ENCODE data around the gene ETFA. TPM values are rescaled to one million over a fixed set of nuclear protein-coding genes. Genes with fewer than 3 reads are reported as not detected.

ETFA gene
- total and polyA plus RNA-seq, 12 donors = 103 to 541 (median 442) TPM

DNA sequence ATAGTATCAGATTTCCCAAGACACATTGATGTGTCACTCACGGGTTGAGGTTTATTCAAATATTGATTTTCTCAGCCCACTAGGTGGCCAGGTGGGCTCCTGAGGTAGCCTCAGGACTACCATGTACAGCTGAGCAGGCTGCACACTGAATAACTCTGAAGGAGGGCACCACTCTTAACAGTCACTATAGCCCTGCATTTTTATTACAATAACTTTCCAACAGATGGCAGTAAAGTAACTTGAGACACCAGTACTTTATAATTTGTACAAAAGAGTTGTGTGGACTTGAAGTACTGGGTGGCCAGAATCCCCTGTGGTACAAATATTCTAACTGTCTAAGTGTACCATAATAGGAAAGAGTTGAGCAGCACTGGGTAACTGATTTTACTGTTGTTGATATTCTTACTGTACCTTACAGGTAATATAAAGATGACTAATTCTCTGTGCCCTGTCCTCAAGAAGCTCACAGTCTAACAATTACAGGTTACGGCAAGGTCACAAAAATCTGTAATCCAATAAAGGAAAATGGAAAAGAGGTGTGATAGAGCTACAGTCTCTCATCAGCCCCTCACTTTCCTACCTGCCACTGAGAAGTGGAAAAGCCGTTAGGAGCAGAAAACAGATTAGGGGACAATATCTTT, 76.0 kb downstream of the ETFA start:
- H3K27me3 ChIP-seq = no peaks in the 10 kb centered on the region
- DNase-seq = no peak
- peaks cover 0 to 17% (median 5%) of the 10 kb centered on the region in 9 donors for H3K36me3 ChIP-seq
- H3K4me3 ChIP-seq = no peak overlapping the region
- H3K4me1 ChIP-seq = peaks cover 0 to 7% (median 0%) of the 10 kb centered on the region in 9 donors
- intact Hi-C loops (cut with DNase I) = loop anchor here in 9 of 10 donors (2.0 to 10.0 kb wide), 6 partner anchors 43 to 629 kb away; partner anchors contain the start of gene ISL2 (in 2 of the 9)
- H3K27ac ChIP-seq = no peak overlapping the region
- 83% methylated on average over 3 of the region's 3 CpGs for WGBS, 2 donors
- H3K9me3 ChIP-seq = no peaks in the 10 kb centered on the region
- TF ChIP-seq, protein P1, sequence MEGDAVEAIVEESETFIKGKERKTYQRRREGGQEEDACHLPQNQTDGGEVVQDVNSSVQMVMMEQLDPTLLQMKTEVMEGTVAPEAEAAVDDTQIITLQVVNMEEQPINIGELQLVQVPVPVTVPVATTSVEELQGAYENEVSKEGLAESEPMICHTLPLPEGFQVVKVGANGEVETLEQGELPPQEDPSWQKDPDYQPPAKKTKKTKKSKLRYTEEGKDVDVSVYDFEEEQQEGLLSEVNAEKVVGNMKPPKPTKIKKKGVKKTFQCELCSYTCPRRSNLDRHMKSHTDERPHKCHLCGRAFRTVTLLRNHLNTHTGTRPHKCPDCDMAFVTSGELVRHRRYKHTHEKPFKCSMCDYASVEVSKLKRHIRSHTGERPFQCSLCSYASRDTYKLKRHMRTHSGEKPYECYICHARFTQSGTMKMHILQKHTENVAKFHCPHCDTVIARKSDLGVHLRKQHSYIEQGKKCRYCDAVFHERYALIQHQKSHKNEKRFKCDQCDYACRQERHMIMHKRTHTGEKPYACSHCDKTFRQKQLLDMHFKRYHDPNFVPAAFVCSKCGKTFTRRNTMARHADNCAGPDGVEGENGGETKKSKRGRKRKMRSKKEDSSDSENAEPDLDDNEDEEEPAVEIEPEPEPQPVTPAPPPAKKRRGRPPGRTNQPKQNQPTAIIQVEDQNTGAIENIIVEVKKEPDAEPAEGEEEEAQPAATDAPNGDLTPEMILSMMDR (IDR thresholded peaks at IDR 0.05) = peak; percentile 12 to 67 (median 57)
- peak; percentile 51 to 76 (median 63) for ATAC-seq

DNA sequence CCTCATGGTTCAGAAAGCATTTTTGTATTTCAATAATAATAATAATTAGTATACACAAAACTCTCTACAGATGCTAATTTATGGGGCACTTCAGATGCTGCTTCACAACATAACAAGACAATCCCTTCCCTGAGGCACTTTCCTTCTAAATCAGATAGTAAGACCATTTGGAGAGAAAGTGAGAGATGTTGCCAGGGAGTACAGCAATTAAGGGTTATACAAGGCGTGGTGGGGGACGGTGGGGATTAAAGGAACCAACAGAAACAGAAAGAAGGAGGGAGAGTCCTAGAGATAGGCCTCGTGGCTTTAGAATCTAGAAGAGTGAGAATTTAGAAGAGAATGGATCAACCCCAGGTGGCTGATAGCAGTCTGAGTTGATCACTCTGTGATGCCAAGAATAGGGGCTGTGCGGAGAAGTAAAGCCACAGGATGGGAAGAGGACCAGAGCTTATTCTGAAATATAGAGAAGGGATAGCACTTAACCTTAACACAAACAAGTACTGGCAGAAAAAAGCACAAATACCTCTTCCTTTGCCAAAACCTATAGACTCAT, 76.9 kb downstream of the ETFA start:
- ATAC-seq (no peak), DNase-seq (no peak)
- Histone ChIP-seq H3K4me3 (no peak overlapping the region), H3K27ac (no peak overlapping the region), H3K36me3 (peaks cover 0 to 20% (median 5%) of the 10 kb centered on the region in 9 donors), H3K27me3 (no peaks in the 10 kb centered on the region), H3K9me3 (no peaks in the 10 kb centered on the region), H3K4me1 (peaks cover 0 to 7% (median 0%) of the 10 kb centered on the region in 9 donors)
- 82% methylated on average over 4 of the region's 4 CpGs for WGBS, 2 donors
- intact Hi-C loops (cut with DNase I) = loop anchor here in 6 of 10 donors (2.0 to 10.0 kb wide), 3 partner anchors 96 to 630 kb away; partner anchors contain the start of gene ISL2 (in 2 of the 6)
- TF ChIP-seq, protein P1 (IDR thresholded peaks at IDR 0.05) = no peak

DNA sequence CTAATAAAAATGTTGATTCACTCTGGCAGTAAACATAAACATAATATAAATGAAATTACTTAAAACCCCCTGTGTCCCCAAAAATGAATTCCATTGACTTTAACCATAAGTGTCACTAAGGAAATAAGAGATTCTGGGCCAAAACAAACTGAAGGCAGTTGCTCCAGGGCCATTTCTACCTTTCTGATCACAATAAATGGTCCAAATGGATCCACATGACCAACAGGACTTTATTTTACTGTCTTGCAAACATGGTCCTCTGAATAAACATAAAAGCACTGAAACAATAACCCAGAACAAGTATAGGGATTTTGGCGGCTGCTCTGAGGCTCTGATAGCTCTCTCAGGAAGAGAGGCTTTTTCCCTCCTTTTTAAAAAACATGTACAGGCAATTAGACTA, 77.3 kb downstream of the ETFA start:
- Histone ChIP-seq H3K9me3 (no peaks in the 10 kb centered on the region), H3K27ac (no peak overlapping the region), H3K36me3 (peaks cover 0 to 23% (median 5%) of the 10 kb centered on the region in 9 donors), H3K27me3 (no peaks in the 10 kb centered on the region), H3K4me1 (peaks cover 0 to 9% (median 0%) of the 10 kb centered on the region in 9 donors), H3K4me3 (no peak overlapping the region)
- ATAC-seq (no peak), DNase-seq (no peak)
- WGBS, 2 donors = 95 to 100% methylated on average over 1 of the region's 1 CpG
- TF ChIP-seq, protein P1 (IDR thresholded peaks at IDR 0.05) = no peak
- intact Hi-C loops (cut with DNase I) = loop anchor here in 6 of 10 donors (2.0 to 10.0 kb wide), 3 partner anchors 97 to 631 kb away; partner anchors contain the start of gene ISL2 (in 2 of the 6)

DNA sequence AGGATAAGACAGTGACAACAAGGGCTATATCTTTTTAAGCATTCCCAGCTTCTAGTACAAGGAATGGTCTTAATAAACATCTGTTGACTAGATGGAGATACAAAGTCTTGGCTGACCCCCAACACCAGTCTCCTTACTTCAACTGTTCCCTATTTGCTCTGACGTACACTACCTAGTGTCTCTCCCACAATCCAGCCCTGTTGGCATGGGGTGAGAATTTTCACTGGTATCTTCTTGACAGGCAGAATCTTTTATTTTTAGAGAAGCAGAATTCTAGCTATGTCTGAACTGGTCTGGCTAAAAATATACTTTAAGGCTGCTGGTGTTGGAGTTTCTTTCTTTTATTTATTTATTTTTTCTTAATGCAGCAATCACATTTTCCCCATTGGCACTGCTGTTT, 82.0 kb downstream of the ETFA start:
- intact Hi-C loops (cut with DNase I) = no loop called here
- ATAC-seq = peak; percentile 42 to 97 (median 84)
- TF ChIP-seq, protein P1 (IDR thresholded peaks at IDR 0.05) = no peak
- WGBS, 2 donors = 35 to 67% methylated on average over 1 of the region's 1 CpG
- no peaks in the 10 kb centered on the region for H3K9me3 ChIP-seq
- peaks cover 0 to 11% (median 0%) of the 10 kb centered on the region in 9 donors for H3K4me1 ChIP-seq
- DNase-seq = peak in 1 of 2 donors; percentile 44
- peak overlapping the region in 6 of 10 donors; percentile 25 to 80 (median 58) for H3K27ac ChIP-seq
- H3K4me3 ChIP-seq = no peak overlapping the region
- peaks cover 0 to 52% (median 5%) of the 10 kb centered on the region in 9 donors for H3K36me3 ChIP-seq
- no peaks in the 10 kb centered on the region for H3K27me3 ChIP-seq
